Type B pancreatic cell (in vitro differentiated cells): ENCODE data around the gene FOXP4. TPM values are rescaled to one million over a fixed set of nuclear protein-coding genes. Genes with fewer than 3 reads are reported as not detected.

Source experiments
- DNase-seq: peaks from one replicate; pipeline ENCODE4 v3.0.0; 2021; ENCODE audit warnings: mixed read lengths; ENCODE audit not compliant: unreplicated experiment; ENCODE audit errors: extremely low spot score
- H3K27ac Mint-ChIP-seq: 2 replicates; pipeline ENCODE4 v1.8.0; 2021; ENCODE audit warnings: mild to moderate bottlenecking, mixed read lengths
- H3K27me3 Mint-ChIP-seq: 2 replicates; pipeline ENCODE4 v1.8.0; 2021; ENCODE audit warnings: mixed read lengths
- H3K36me3 Mint-ChIP-seq: 2 replicates; pipeline ENCODE4 v1.8.0; 2021; ENCODE audit warnings: mixed read lengths
- H3K4me1 Mint-ChIP-seq: one replicate; pipeline ENCODE4 v1.8.0; 2021; ENCODE audit warnings: mixed read lengths; ENCODE audit not compliant: unreplicated experiment
- H3K4me3 Mint-ChIP-seq: 2 replicates; pipeline ENCODE4 v1.8.0; 2021; ENCODE audit warnings: mild to moderate bottlenecking, mixed read lengths
- H3K9me3 Mint-ChIP-seq: 2 replicates; pipeline ENCODE4 v1.8.0; 2021; ENCODE audit warnings: mixed read lengths
- CTCF ChIP-seq: fragments of 200-600 bp; sonication (generic); conservative IDR thresholded peaks from 2 replicates; pipeline ENCODE4 v1.5.0; 2021; ENCODE audit warnings: antibody characterized with exemption, mild to moderate bottlenecking
- total RNA-seq: library from RNA; stranded (reverse); gene quantifications from 2 replicates; pipeline ENCODE4 v1.2.1, GENCODE V29; 2021; ENCODE audit warnings: low replicate concordance

FOXP4 gene
- total RNA-seq, 1 donor from 2014 or later = 100 TPM

GRCh38 chr6:41549673-41550072 is 3.5 kb downstream of the FOXP4 start:
- no peak for DNase-seq
- Mint-ChIP-seq H3K9me3 (no peaks in the 10 kb centered on the region), H3K27ac (peak overlapping the region; percentile 9), H3K4me1 (peaks cover 54% of the 10 kb centered on the region), H3K4me3 (peak overlapping the region; percentile 98), H3K27me3 (peaks cover 3% of the 10 kb centered on the region), H3K36me3 (peaks cover 16% of the 10 kb centered on the region)
- no peak for TF ChIP-seq CTCF

DNA sequence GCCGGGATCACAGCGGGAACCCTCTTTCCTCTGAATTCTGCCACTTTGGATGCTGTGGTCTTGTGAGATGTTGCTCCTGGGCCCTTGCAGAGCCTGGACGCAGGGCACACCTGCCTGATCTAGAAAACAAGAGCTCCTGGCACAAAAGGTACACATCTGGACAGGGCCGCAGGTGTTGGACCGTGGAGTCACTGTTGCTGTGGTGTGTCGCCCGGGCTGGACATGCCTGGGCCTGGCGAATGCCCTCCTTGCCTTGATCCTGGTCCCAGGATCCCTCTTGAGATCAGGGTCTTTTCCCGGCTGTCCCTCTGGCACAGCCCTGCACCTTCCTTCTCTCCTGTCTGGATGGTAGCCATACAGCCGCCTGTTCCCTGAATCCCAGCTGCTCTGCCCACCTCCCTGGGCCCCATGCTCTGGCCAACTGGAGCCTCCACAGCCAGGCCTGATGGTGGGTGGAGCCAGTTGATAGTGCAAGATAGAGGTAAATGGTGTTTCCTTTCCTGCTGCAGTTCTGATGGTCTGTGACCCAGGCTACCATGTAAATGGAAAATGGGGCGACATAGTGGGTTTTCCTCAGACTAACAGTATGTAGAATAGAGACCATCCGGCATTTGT is 5.0 kb downstream of the FOXP4 start:
- Mint-ChIP-seq H3K27me3 (no peaks in the 10 kb centered on the region), H3K4me1 (peaks cover 50% of the 10 kb centered on the region)

GRCh38 chr6:41551857-41552256 is 5.7 kb downstream of the FOXP4 start:
- no peaks in the 10 kb centered on the region for H3K9me3 Mint-ChIP-seq
- H3K4me3 Mint-ChIP-seq = peak overlapping the region; percentile 16
- peaks cover 52% of the 10 kb centered on the region for H3K4me1 Mint-ChIP-seq
- H3K27ac Mint-ChIP-seq = peak overlapping the region; percentile 58
- H3K36me3 Mint-ChIP-seq = peaks cover 21% of the 10 kb centered on the region
- no peak for TF ChIP-seq CTCF
- H3K27me3 Mint-ChIP-seq = no peaks in the 10 kb centered on the region
- DNase-seq = no peak

More for the DNA sequence above, 5.0 kb downstream of the FOXP4 start:
- no peak for TF ChIP-seq CTCF
- peaks cover 21% of the 10 kb centered on the region for H3K36me3 Mint-ChIP-seq
- no peak for DNase-seq
- no peaks in the 10 kb centered on the region for H3K9me3 Mint-ChIP-seq
- H3K4me3 Mint-ChIP-seq = peak overlapping the region; percentile 16
- H3K27ac Mint-ChIP-seq = no peak overlapping the region

GRCh38 chr6:41552723-41553122 is 6.5 kb downstream of the FOXP4 start:
- peaks cover 61% of the 10 kb centered on the region for H3K4me1 Mint-ChIP-seq
- H3K27me3 Mint-ChIP-seq = no peaks in the 10 kb centered on the region
- no peak for DNase-seq
- no peak overlapping the region for H3K27ac Mint-ChIP-seq
- no peaks in the 10 kb centered on the region for H3K9me3 Mint-ChIP-seq
- peaks cover 21% of the 10 kb centered on the region for H3K36me3 Mint-ChIP-seq
- no peak for TF ChIP-seq CTCF
- H3K4me3 Mint-ChIP-seq = no peak overlapping the region

GRCh38 chr6:41553405-41553999 is 7.3 kb downstream of the FOXP4 start:
- Mint-ChIP-seq H3K4me1 (peaks cover 65% of the 10 kb centered on the region), H3K9me3 (no peaks in the 10 kb centered on the region), H3K27ac (no peak overlapping the region), H3K27me3 (no peaks in the 10 kb centered on the region), H3K36me3 (peaks cover 21% of the 10 kb centered on the region), H3K4me3 (peak overlapping the region; percentile 50)
- TF ChIP-seq CTCF = no peak
- DNase-seq = no peak
